GM06990 (cell line): ENCODE results near the gene OBP2B.
"Not testable (repeated sequence)": the region's sequence is repeated elsewhere in the genome, so short reads cannot be mapped to it uniquely, and the experiment has no call there.

Experiments
- DNase-seq: peaks from one replicate; pipeline ENCODE4 v3.0.0-alpha.2; 2011; ENCODE audit not compliant: insufficient read length; ENCODE audit errors: extremely low read depth
- H3K27me3 ChIP-seq: replicated peaks from 2 replicates; pipeline ENCODE4 v1.6.0; 2011; ENCODE audit warnings: low read length; ENCODE audit not compliant: control insufficient read depth, insufficient read depth
- H3K36me3 ChIP-seq: 2 replicates; pipeline ENCODE4 v1.5.1; 2011; ENCODE audit warnings: low read length; ENCODE audit not compliant: control insufficient read depth, insufficient read depth
- H3K4me3 ChIP-seq: replicated peaks from 2 replicates; pipeline ENCODE4 v1.5.1; 2011; ENCODE audit warnings: low read depth, mild to moderate bottlenecking, control low read depth, low read length
- TF ChIP-seq, protein P1 (sequence below): IDR thresholded peaks from 2 replicates; pipeline ENCODE4 v1.5.1; 2011; ENCODE audit warnings: low read length, control low read depth, mild to moderate bottlenecking, inconsistent platforms; ENCODE audit not compliant: insufficient read depth, poor library complexity, severe bottlenecking

OBP2B gene

DNA sequence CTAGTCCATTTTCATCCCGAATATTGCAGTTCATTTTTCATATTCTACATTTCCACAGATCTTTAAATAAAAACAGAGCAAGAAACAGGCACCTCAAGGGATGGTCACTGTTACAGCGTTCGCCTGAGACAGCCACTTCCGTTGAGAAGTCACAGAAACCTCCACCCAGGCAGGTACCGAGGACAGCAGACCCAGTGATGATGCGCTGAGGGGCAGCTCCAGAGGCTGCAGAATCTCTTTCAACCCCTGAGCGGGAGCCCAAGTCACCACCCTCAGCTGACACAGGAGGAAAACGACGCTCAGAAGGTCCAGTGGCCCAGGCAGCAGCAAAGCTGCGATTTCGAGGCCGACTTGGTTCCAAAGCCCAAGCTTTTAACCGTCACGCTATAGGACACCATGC lies 33.2 kb upstream of the OBP2B start:
- no peaks in the 10 kb centered on the region for H3K36me3 ChIP-seq
- TF ChIP-seq, protein P1, sequence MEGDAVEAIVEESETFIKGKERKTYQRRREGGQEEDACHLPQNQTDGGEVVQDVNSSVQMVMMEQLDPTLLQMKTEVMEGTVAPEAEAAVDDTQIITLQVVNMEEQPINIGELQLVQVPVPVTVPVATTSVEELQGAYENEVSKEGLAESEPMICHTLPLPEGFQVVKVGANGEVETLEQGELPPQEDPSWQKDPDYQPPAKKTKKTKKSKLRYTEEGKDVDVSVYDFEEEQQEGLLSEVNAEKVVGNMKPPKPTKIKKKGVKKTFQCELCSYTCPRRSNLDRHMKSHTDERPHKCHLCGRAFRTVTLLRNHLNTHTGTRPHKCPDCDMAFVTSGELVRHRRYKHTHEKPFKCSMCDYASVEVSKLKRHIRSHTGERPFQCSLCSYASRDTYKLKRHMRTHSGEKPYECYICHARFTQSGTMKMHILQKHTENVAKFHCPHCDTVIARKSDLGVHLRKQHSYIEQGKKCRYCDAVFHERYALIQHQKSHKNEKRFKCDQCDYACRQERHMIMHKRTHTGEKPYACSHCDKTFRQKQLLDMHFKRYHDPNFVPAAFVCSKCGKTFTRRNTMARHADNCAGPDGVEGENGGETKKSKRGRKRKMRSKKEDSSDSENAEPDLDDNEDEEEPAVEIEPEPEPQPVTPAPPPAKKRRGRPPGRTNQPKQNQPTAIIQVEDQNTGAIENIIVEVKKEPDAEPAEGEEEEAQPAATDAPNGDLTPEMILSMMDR = no peak
- no peaks in the 10 kb centered on the region; the same call in 1 of the 2 replicates for H3K27me3 ChIP-seq
- no peak overlapping the region for H3K4me3 ChIP-seq
- no peak for DNase-seq

DNA sequence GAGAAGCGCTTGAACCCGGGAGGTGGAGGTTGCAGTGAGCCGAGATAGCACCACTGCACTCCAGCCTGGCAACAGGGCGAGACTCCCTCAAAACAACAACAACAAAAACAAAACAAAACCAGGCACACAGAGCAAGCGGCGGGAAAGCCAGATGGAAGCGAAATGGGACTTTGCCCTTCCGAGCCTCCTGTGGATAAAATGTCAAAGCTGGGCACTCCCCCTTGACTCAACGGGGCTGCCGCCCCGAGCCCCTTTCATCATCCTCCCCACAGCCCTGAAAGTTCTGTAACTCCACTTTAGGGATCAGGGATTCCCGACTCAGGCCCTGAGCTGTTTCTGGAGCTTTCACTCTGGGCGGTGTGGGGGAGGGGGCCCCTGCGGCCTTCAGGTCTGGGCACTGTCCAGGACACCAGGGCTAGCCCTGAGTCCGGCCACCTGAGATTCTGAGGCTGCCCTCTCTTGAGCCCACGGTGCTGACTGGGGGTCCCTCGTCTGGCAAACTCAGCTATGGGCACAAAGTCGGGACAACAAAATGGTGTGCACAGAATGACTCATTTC lies 30.6 kb upstream of the OBP2B start:
- no peak overlapping the region for H3K4me3 ChIP-seq
- TF ChIP-seq, protein P1 = no peak

GRCh38 chr9:133238851-133239532 lies 29.9 kb upstream of the OBP2B start:
- TF ChIP-seq, protein P1 = peak; percentile 71
- Histone ChIP-seq H3K27me3 (no peaks in the 10 kb centered on the region), H3K36me3 (no peaks in the 10 kb centered on the region), H3K4me3 (no peak overlapping the region)
- peak; percentile 42 for DNase-seq

More for the DNA sequence above, 30.6 kb upstream of the OBP2B start:
- Histone ChIP-seq H3K27me3 (no peaks in the 10 kb centered on the region), H3K36me3 (no peaks in the 10 kb centered on the region)
- DNase-seq = no peak

GRCh38 chr9:133238272-133238850 lies 29.3 kb upstream of the OBP2B start:
- no peaks in the 10 kb centered on the region for H3K27me3 ChIP-seq
- no peak overlapping the region for H3K4me3 ChIP-seq
- TF ChIP-seq, protein P1 = no peak
- peak; percentile 63 for DNase-seq
- H3K36me3 ChIP-seq = no peaks in the 10 kb centered on the region

DNA sequence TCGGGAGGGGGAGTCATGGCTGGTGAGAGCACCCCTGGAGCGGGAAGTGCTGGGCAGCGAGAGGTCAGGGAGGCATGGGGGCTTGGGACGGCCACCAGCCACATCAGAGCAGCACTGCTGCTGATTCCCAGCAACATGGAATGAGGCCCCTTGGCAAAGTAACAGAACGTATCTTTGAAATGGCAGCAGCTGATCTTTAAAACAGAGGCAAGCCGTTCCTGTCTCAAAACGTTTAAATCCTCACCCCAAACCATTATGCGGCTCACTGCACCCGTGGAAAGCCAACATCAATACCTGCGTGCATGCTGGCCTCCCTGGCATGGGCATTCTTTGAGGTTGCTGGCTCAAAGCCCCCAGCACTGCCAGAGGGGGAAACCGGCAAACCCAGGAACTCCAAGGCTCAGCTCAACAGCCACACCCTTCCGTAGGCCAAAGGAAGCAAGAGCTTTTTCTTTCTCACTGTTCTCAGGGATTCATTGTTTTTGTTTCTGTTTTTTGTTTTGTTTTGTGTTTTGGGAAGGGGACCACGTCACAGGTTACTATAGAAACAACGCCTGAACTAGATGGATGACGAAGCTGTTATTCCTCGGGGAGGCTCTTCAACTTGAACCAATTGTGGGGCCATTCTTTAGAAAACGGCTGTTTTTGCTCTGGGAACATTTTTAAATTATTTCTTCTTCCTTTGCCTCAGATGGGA lies 28.1 kb upstream of the OBP2B start:
- no peaks in the 10 kb centered on the region for H3K36me3 ChIP-seq
- TF ChIP-seq, protein P1 = no peak
- DNase-seq = no peak
- H3K27me3 ChIP-seq = no peaks in the 10 kb centered on the region
- no peak overlapping the region for H3K4me3 ChIP-seq

GRCh38 chr9:133236291-133237034 lies 27.4 kb upstream of the OBP2B start:
- not testable (repeated sequence) for H3K36me3 ChIP-seq, H3K27me3 ChIP-seq, H3K4me3 ChIP-seq, DNase-seq
